GM13976 (cell line): ENCODE measurements around the gene FAM187B.

ENCODE experiments used
- DNase-seq: peaks from one replicate; pipeline ENCODE4 v3.0.0; 2012; ENCODE audit warnings: low spot score
- in situ Hi-C: fragments of 300-500 bp; cut with MboI; formaldehyde crosslinking; loops from one replicate; pipeline ENCODE4 v1.12.0; 2022; ENCODE audit warnings: low sequenced_read_pairs, mixed read lengths, inconsistent platforms; ENCODE audit not compliant: unreplicated experiment
- TF ChIP-seq, protein P1 (sequence below): IDR thresholded peaks from 2 replicates; pipeline ENCODE4 v1.5.1; 2012; ENCODE audit warnings: borderline replicate concordance, mild to moderate bottlenecking; ENCODE audit not compliant: insufficient read depth; ENCODE audit errors: extremely low read depth, missing control alignments, control extremely low read depth

The FAM187B gene

DNA sequence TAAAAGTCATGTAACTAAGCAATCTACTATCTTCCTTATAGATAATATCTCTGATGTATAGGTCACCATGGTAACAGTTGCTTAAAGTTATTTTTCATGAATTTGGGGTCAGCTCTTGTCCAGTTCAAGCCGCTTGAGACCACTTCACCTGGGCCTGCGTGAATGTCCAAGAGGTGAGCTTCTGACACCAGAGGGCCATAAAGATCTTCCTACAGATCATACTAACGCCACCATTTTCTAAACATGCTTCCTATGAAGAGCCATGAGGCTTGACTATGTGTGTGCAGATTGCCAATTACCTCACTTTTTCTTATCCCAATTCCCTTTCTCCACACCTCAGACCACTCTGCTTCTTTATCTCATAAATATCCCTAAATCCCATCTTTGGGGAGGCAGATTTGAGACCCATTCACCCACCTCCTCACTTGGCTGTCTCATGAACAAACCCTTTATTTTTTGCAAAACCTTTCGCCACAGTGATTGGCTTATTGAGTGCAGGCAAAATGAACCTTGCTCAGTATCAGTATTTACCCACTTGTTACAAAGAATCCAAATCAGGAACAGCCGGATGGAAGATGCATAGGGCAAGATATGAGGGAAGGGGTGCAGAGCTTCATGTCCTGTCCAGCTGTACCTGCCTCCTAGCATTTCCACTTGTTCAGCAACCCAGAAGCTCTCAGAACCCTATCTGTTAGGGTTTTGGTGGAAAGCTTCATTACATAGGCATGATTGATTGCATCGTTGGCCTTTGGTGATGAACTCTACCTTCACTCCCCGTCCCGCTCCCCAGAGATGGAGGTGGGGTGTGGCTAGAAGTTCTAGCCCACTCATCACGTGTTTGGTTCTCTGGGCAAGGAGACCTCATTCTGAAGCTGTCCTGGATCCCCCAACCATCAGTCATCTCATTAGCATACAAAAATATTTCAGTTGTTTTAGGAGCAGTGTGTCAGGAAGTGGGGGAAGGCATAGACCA lies 34.2 kb downstream of the FAM187B start:
- in situ Hi-C loops = no loop called here
- TF ChIP-seq, protein P1, sequence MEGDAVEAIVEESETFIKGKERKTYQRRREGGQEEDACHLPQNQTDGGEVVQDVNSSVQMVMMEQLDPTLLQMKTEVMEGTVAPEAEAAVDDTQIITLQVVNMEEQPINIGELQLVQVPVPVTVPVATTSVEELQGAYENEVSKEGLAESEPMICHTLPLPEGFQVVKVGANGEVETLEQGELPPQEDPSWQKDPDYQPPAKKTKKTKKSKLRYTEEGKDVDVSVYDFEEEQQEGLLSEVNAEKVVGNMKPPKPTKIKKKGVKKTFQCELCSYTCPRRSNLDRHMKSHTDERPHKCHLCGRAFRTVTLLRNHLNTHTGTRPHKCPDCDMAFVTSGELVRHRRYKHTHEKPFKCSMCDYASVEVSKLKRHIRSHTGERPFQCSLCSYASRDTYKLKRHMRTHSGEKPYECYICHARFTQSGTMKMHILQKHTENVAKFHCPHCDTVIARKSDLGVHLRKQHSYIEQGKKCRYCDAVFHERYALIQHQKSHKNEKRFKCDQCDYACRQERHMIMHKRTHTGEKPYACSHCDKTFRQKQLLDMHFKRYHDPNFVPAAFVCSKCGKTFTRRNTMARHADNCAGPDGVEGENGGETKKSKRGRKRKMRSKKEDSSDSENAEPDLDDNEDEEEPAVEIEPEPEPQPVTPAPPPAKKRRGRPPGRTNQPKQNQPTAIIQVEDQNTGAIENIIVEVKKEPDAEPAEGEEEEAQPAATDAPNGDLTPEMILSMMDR = no peak
- DNase-seq = no peak

DNA sequence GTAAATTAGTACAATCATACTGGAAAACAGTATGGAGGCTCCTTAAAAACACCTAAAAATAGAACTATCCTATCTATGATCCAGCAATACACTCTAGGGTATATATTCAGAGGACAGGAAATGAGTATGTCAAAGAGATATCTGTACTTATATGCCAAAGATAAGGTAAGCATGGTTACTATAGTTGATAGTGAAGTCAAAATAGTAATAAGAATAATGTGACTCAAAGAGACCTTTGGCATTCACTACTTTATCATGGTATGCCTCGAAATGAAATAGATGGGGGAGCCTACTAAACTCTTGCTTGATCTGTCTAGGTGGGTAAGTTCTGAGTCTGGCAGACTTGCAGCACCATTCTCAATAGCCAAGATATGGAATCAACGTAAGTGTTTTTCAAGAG lies 43.7 kb downstream of the FAM187B start:
- DNase-seq = no peak
- TF ChIP-seq, protein P1 = no peak
- in situ Hi-C loops = no loop called here

DNA sequence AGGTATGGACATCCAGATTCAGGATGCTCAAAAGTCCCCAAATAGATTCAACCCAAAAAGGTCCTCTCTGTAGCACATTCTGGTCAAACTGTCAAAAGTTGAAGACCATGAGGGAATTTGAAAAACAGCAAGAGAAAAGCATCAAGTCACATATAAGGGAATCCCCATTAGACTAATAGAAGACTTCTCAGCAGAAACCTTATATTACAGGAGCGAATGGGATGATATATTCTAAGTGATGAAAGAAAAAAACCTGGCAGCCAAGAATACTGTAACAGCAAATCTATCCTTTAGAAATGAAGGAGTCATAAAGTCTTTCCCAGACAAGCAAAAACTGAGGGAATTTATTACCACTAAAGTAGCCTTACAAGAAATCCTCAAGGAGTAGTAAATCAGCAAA lies 44.3 kb downstream of the FAM187B start:
- TF ChIP-seq, protein P1 = no peak
- no peak for DNase-seq
- in situ Hi-C loops = no loop called here

DNA sequence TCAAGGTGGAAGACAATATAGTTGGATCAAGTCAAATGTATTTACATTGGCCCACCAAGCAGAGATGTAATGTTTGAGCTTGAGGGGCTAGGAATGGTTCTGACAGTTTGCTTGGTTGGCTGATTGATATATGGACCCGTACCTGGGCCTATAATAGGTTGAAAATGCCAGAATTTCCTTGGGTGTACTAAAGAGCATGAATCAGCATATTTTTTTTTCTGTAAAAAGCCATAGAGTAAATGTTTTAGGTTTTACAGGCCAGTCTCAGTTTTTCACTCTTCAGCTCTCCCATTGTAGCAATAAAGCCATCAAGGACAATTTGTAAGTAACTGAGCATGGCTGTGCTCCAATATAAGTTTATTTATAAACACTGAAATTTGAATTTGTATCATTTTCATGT lies 47.2 kb downstream of the FAM187B start:
- in situ Hi-C loops = no loop called here

DNA sequence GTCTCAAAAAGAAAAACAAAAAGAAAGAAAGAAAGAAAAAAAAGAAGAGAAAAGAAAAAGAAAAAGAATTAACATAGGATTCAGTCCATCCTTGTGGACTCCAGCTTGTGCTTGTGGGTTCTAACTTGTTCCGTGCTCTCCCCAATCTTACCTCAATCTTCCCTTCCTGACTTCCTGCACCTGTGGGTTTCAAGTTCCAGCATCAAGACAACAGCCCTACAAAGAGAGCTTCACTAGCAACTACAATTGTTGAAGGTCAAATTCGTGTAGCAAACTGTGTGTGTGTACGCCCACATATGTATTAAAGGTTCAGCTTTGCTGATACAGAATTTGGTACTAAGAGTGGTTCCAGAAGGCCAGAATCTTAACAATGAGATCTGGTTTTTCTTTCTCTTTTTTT lies 48.7 kb downstream of the FAM187B start:
- no peak for DNase-seq
- in situ Hi-C loops = no loop called here
- TF ChIP-seq, protein P1 = no peak

More for the DNA sequence above, 47.2 kb downstream of the FAM187B start:
- TF ChIP-seq, protein P1 = no peak
- DNase-seq = no peak

DNA sequence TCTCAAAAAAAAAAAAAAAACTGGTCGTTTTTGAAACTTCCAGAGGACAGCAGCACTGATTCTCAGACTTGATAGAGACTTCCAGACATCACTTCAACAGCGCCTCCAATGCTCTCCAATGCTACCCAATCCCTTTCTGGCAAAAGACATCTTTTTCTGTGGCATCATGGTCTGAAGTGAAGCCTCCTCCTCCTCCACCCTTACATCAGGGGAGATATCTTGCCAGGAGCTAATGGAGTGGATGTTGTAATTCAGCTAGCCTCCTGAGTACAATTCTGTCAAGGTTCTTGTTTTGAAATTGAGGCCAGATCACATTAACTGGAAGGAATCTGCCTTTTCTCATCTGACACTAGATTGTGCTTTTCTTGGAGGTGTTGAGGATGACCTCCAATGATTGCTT lies 49.8 kb downstream of the FAM187B start:
- no peak for DNase-seq
- in situ Hi-C loops = no loop called here
- TF ChIP-seq, protein P1 = no peak
